A549 (cell line): ENCODE measurements around the gene GALNTL6. TPM values are rescaled to one million over a fixed set of nuclear protein-coding genes. Genes with fewer than 3 reads are reported as not detected.

Experiments used
- ATAC-seq, 2 experiments: fragments of 200-7000 bp in 1 of 2; fragments of >200 bp in 1 of 2; cut with Nextera tagmentation in 1 of 2; cut with Tn5 transposase in 1 of 2; 3 replicates each; pipeline versions ENCODE4 v1.8.0 to v1.9.1; 2018 to 2020; ENCODE audit warnings: mild to moderate bottlenecking in 1 of 2, moderate library complexity in 1 of 2
- CTCF ChIA-PET: fragments of 300-600 bp; sonication (Branson Sonifier 250); formaldehyde crosslinking; extraction: SDS; loops from one replicate; lab custom pipeline; 2021; ENCODE audit warnings: antibody characterized with exemption, inconsistent platforms; lab: Yijun Ruan, JAX
- POLR2A ChIA-PET: fragments of 350-600 bp; formaldehyde crosslinking; extraction: SDS; loops from one replicate; lab custom pipeline; 2021; ENCODE audit warnings: antibody characterized with exemption, inconsistent platforms; lab: Yijun Ruan, JAX
- DNase-seq, 2 experiments: peaks; one replicate each; pipeline versions ENCODE4 v3.0.0 to v3.0.0-alpha.2; 2011 to 2016; ENCODE audit warnings: low read depth in 1 of 2, low spot score in 1 of 2
- FAIRE-seq: peaks from 2 replicates; lab custom pipeline; 2011; peaks lifted over from hg19 to GRCh38; lab: Jason Lieb, UNC
- H3K27ac ChIP-seq, 2 experiments: fragments of >200 bp; sonication (Bioruptor Twin); formaldehyde crosslinking; 3 replicates each; pipeline ENCODE4 v1.5.1; 2016 to 2017
- H3K4me1 ChIP-seq: fragments of >200 bp; sonication (Bioruptor Twin); formaldehyde crosslinking; 3 replicates; pipeline ENCODE4 v1.6.1; 2016
- H3K4me2 ChIP-seq: fragments of >200 bp; sonication (Bioruptor Twin); formaldehyde crosslinking; 3 replicates; pipeline ENCODE4 v1.6.1; 2016
- H3K4me3 ChIP-seq: fragments of >200 bp; sonication (Bioruptor Twin); formaldehyde crosslinking; 3 replicates; pipeline ENCODE4 v1.5.1; 2016
- H3K9me3 ChIP-seq: fragments of >200 bp; sonication (Bioruptor Twin); formaldehyde crosslinking; 3 replicates; pipeline ENCODE4 v1.6.1; 2016
- BHLHE40 ChIP-seq: IDR thresholded peaks from 2 replicates; pipeline ENCODE4 v1.6.1; 2012; ENCODE audit warnings: low read depth, low read length, inconsistent platforms
- CHD4 ChIP-seq: fragments of 200-600 bp; sonication (generic); IDR thresholded peaks from 2 replicates; pipeline ENCODE4 v1.6.1; 2016; ENCODE audit warnings: antibody characterized with exemption, mild to moderate bottlenecking, borderline replicate concordance
- EHMT2 ChIP-seq: fragments of 200-600 bp; sonication (generic); IDR thresholded peaks from 2 replicates; pipeline ENCODE4 v1.6.1; 2016; ENCODE audit warnings: antibody characterized with exemption, low read depth, mild to moderate bottlenecking, moderate library complexity
- EP300 ChIP-seq, 2 experiments: fragments of >200 bp; sonication (Bioruptor Twin); formaldehyde crosslinking; IDR thresholded peaks; 2 replicates in 1 of 2; 3 replicates in 1 of 2; pipeline ENCODE4 v1.6.1; 2016 to 2017
- HDAC2 ChIP-seq: fragments of 200-600 bp; sonication (generic); IDR thresholded peaks from 2 replicates; pipeline ENCODE4 v1.6.1; 2016
- HOXB13 ChIP-seq: fragments of 250-450 bp; sonication (Bioruptor Pico); IDR thresholded peaks from 2 replicates; pipeline ENCODE4 v1.5.0; 2020; ENCODE audit warnings: low read depth, mild to moderate bottlenecking, moderate library complexity
- JUNB ChIP-seq: fragments of >200 bp; sonication (Bioruptor Twin); formaldehyde crosslinking; IDR thresholded peaks from 2 replicates; pipeline ENCODE4 v1.6.1; 2016
- KDM5A ChIP-seq: fragments of 200-600 bp; sonication (generic); IDR thresholded peaks from 2 replicates; pipeline ENCODE4 v1.6.1; 2016; ENCODE audit warnings: antibody characterized with exemption, mild to moderate bottlenecking
- MYC ChIP-seq: IDR thresholded peaks from 2 replicates; pipeline ENCODE4 v1.6.1; 2012; ENCODE audit warnings: mild to moderate bottlenecking, inconsistent platforms, low read length, improper control_type of control experiment, borderline replicate concordance
- RAD21 ChIP-seq, 2 experiments: fragments of >200 bp in 1 of 2; sonication (Bioruptor Twin) in 1 of 2; formaldehyde crosslinking in 1 of 2; IDR thresholded peaks in 1 of 2; conservative IDR thresholded peaks in 1 of 2; 2 replicates in 1 of 2; 3 replicates in 1 of 2; pipeline ENCODE4 v1.6.1; 2012 to 2018; ENCODE audit warnings: inconsistent platforms in 1 of 2
- RARB ChIP-seq: fragments of 250-450 bp; sonication (Bioruptor Pico); IDR thresholded peaks from 2 replicates; pipeline ENCODE4 v1.8.0; 2021; ENCODE audit warnings: mild to moderate bottlenecking, moderate library complexity
- RCOR1 ChIP-seq: fragments of 150-350 bp; IDR thresholded peaks from 2 replicates; pipeline ENCODE4 v1.6.1; 2014; ENCODE audit warnings: antibody characterized with exemption, low read length, low read depth
- RNF2 ChIP-seq: fragments of 200-600 bp; sonication (generic); IDR thresholded peaks from 2 replicates; pipeline ENCODE4 v1.6.1; 2016; ENCODE audit warnings: low read depth, mild to moderate bottlenecking, antibody characterized with exemption, moderate library complexity, borderline replicate concordance
- TFCP2L1 ChIP-seq: fragments of 250-450 bp; sonication (Bioruptor Pico); IDR thresholded peaks from 2 replicates; pipeline ENCODE4 v1.5.0; 2021; ENCODE audit warnings: mild to moderate bottlenecking
- TP53 ChIP-seq: fragments of 250-450 bp; sonication (Bioruptor Pico); IDR thresholded peaks from 2 replicates; pipeline ENCODE4 v1.5.0; 2021; ENCODE audit warnings: mild to moderate bottlenecking, moderate library complexity
- ZC3H11A ChIP-seq: fragments of 450-650 bp; IDR thresholded peaks from 2 replicates; pipeline ENCODE4 v1.6.1; 2014; ENCODE audit warnings: antibody characterized with exemption, mild to moderate bottlenecking
- ZFP36 ChIP-seq: fragments of 450-650 bp; IDR thresholded peaks from 2 replicates; pipeline ENCODE4 v1.6.1; 2014; ENCODE audit warnings: borderline replicate concordance; ENCODE audit not compliant: partially characterized antibody
- ZSCAN20 ChIP-seq: fragments of 250-450 bp; sonication (Bioruptor Pico); IDR thresholded peaks from 2 replicates; pipeline ENCODE4 v1.8.0; 2022; ENCODE audit warnings: mild to moderate bottlenecking, moderate library complexity
- WGBS: methylation state at CpG from one replicate; pipeline ENCODE4 v1.1.6; 2017; ENCODE audit errors: missing lambda C conversion rate; 5-methylcytosine and 5-hydroxymethylcytosine counted together
- polyA plus RNA-seq, 4 experiments: library from polyadenylated mRNA; depleted of rRNA in 3 of 4; stranded (reverse); fragments of >200 nt; fragmentation: RNase III in 1 of 4; extraction: RNeasy Plus Mini Kit Qiagen cat#74134 plus additional on column Dnase treatment in 1 of 4; gene quantifications; 2 replicates in 3 of 4; 3 replicates in 1 of 4; pipeline ENCODE4 v1.2.3, GENCODE V29; 2011 to 2017
- TF ChIP-seq, protein P1 (sequence below): fragments of 250-450 bp; sonication (Bioruptor Pico); IDR thresholded peaks from 2 replicates; pipeline ENCODE4 v1.5.0; 2021; ENCODE audit warnings: mild to moderate bottlenecking, moderate library complexity, borderline replicate concordance
- TF ChIP-seq, protein P2 (sequence below): fragments of 450-650 bp; IDR thresholded peaks from 2 replicates; pipeline ENCODE4 v1.6.1; 2014; ENCODE audit warnings: antibody characterized with exemption
- TF ChIP-seq, protein P3 (sequence below): fragments of >200 bp; sonication (Bioruptor Twin); formaldehyde crosslinking; IDR thresholded peaks from 2 replicates; pipeline ENCODE4 v1.6.1; 2016
- TF ChIP-seq, protein P4 (sequence below): IDR thresholded peaks from 2 replicates; pipeline ENCODE4 v1.6.1; 2012

The GALNTL6 gene
- polyA plus RNA-seq, 2 of the 4 experiments (the other 2 are of a cell fraction) = 0.06 to 0.49 TPM

DNA sequence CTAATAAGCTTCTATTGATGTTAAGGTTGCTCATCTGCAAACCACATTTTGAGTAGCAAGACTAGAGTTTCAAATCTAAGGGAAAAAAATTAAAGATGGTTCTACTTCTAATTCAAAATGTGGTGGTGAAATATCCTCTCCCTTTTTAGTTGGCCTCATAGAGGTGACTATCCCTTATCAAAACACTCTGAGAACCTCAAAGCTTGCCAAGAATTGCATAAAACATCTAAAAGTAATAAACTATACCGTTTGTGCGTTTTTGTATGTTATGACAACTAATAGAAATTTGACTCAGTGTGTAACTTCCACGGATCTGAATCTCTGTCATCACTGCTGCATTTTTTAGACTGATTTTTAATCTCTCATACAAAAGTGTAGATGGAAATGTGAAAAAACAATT is 682.6 kb downstream of the GALNTL6 start:
- DNase-seq = no peak
- no peak for FAIRE-seq
- Histone ChIP-seq H3K27ac (no peak overlapping the region), H3K4me3 (no peak overlapping the region)
- ATAC-seq = no peak
- POLR2A ChIA-PET = no interaction called here
- CTCF ChIA-PET = no interaction called here
- TF ChIP-seq, protein P1, sequence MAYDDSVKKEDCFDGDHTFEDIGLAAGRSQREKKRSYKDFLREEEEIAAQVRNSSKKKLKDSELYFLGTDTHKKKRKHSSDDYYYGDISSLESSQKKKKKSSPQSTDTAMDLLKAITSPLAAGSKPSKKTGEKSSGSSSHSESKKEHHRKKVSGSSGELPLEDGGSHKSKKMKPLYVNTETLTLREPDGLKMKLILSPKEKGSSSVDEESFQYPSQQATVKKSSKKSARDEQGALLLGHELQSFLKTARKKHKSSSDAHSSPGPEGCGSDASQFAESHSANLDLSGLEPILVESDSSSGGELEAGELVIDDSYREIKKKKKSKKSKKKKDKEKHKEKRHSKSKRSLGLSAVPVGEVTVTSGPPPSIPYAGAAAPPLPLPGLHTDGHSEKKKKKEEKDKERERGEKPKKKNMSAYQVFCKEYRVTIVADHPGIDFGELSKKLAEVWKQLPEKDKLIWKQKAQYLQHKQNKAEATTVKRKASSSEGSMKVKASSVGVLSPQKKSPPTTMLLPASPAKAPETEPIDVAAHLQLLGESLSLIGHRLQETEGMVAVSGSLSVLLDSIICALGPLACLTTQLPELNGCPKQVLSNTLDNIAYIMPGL = no peak
- TF ChIP-seq KDM5A (no peak), JUNB (no peak), TFCP2L1 (CRISPR knock-in tag) (no peak), EHMT2 (no peak), BHLHE40 (no peak), EP300 (IDR thresholded peaks at IDR 0.05) (no peak), RNF2 (no peak)
- TF ChIP-seq, protein P2, sequence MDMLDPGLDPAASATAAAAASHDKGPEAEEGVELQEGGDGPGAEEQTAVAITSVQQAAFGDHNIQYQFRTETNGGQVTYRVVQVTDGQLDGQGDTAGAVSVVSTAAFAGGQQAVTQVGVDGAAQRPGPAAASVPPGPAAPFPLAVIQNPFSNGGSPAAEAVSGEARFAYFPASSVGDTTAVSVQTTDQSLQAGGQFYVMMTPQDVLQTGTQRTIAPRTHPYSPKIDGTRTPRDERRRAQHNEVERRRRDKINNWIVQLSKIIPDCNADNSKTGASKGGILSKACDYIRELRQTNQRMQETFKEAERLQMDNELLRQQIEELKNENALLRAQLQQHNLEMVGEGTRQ = no peak
- TF ChIP-seq, all 56 proteins: peak for 0
- Histone ChIP-seq H3K4me2 (no peak overlapping the region), H3K4me1 (no peaks in the 10 kb centered on the region), H3K9me3 (no peaks in the 10 kb centered on the region)
- WGBS = 43% methylated on average over 3 of the region's 3 CpGs

DNA sequence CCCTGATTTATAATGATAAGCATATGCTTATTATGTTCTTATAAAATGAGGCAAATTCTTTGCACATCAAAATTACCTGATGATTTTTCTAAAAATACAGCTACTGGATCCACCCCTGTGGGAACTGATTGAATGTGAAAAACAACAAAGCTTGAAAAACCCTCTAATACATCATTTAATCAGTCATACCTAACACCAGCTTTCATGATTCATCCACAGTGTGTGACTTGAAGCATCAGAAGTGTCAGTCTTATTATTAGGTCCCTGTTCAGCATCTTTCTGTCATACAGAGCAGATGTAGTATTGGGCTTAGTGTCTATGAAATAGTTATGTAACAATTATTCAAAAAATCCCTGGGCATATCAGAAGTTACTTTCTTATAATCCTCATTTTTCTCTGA is 684.1 kb downstream of the GALNTL6 start:
- CTCF ChIA-PET = interaction anchor here (0.6 kb wide), 1 partner anchor 95 kb away, joined by 3 read pairs; no protein-coding TSS in a partner anchor
- DNase-seq = no peak
- Histone ChIP-seq H3K4me1 (no peaks in the 10 kb centered on the region), H3K27ac (no peak overlapping the region), H3K4me2 (no peak overlapping the region), H3K9me3 (no peaks in the 10 kb centered on the region), H3K4me3 (no peak overlapping the region)
- ATAC-seq = no peak
- POLR2A ChIA-PET = no interaction called here
- TF ChIP-seq MYC (no peak), ZSCAN20 (CRISPR knock-in tag) (no peak), TP53 (no peak)
- TF ChIP-seq, protein P3, sequence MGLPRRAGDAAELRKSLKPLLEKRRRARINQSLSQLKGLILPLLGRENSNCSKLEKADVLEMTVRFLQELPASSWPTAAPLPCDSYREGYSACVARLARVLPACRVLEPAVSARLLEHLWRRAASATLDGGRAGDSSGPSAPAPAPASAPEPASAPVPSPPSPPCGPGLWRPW = no peak
- FAIRE-seq = no peak

DNA sequence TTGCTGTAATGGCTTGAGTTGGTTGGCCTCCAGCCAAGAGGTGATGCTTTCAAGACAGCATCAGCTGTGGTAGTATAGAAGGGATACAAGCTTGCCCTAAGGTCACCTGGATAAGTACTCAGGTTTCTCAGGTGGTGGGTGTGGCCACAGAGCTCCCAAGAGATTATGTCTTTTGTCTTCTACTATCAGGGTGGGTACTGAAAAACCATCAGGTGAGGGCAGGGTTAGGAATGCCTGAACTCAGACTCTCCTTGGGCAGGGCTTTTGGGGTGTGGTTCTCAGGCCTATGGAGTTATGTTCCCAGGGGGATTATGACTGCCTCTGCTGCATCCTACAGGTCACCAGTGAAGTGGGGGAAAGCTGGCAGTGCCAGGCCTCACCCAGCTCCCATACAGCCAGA is 700.8 kb downstream of the GALNTL6 start:
- ChIA-PET CTCF (interaction anchor here (0.6 to 1.0 kb wide), 2 partner anchors 14 to 17 kb away, joined by 3 read pairs; no protein-coding TSS in a partner anchor), POLR2A (no interaction called here)
- Histone ChIP-seq H3K27ac (no peak overlapping the region), H3K9me3 (no peaks in the 10 kb centered on the region), H3K4me3 (no peak overlapping the region), H3K4me2 (no peak overlapping the region)
- no peak for FAIRE-seq
- no peak for ATAC-seq
- no peak for DNase-seq
- TF ChIP-seq RCOR1 = no peak
- no peak for TF ChIP-seq RARB (CRISPR knock-in tag)
- TF ChIP-seq HOXB13 (CRISPR knock-in tag) = no peak
- TF ChIP-seq RAD21 (conservative IDR thresholded peaks at IDR 0.05 in 1 of 2, IDR thresholded peaks at IDR 0.05 in 1 of 2) = no peak
- TF ChIP-seq RNF2 = no peak
- no peak for TF ChIP-seq ZC3H11A
- TF ChIP-seq CHD4 = no peak
- no peak for TF ChIP-seq ZFP36
- TF ChIP-seq, protein P4, sequence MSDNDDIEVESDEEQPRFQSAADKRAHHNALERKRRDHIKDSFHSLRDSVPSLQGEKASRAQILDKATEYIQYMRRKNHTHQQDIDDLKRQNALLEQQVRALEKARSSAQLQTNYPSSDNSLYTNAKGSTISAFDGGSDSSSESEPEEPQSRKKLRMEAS = no peak
- TF ChIP-seq TFCP2L1 (CRISPR knock-in tag) = no peak
- TF ChIP-seq KDM5A = no peak
- TF ChIP-seq HDAC2 = no peak
- TF ChIP-seq, all 56 proteins: peak for 0
- no peaks in the 10 kb centered on the region for H3K4me1 ChIP-seq
